ENCODE results near the gene HMX1. TPM values are rescaled to one million over a fixed set of nuclear protein-coding genes. Genes with fewer than 3 reads are reported as not detected.

Gene HMX1
- total RNA-seq, 2 experiments from 2014 or later = not detected

GRCh38 chr4:8893227-8893623, 21.6 kb upstream of the HMX1 start:
- Histone ChIP-seq H3K9me3 (ENCODE audit: control insufficient read depth in 1 of 2, insufficient read depth in 1 of 2, low read length in 2 of 2) (peaks cover 0 to 51% of the 10 kb centered on the region in 2 experiments), H3K4me3 (ENCODE audit: low read length) (no peak overlapping the region), H3K27me3 (ENCODE audit: control insufficient read depth in 1 of 2, insufficient read depth in 2 of 2, low read length in 2 of 2) (peaks cover 45 to 46% of the 10 kb centered on the region in 2 experiments), H3K36me3 (ENCODE audit: insufficient read depth, low read length) (no peaks in the 10 kb centered on the region), H3K4me1 (ENCODE audit: insufficient read depth, low read length) (no peaks in the 10 kb centered on the region), H3K27ac (ENCODE audit: low read depth in 1 of 2, low read length in 2 of 2) (no peak overlapping the region)
- TF ChIP-seq CTCF (IDR thresholded peaks at IDR 0.05) = no peak
- no peaks in the 10 kb centered on the region for H3K4me1 Mint-ChIP-seq (ENCODE audit: low read depth)
- no peaks in the 10 kb centered on the region for H3K9me3 Mint-ChIP-seq
- H3K4me3 Mint-ChIP-seq = no peak overlapping the region
- H3K27ac Mint-ChIP-seq = no peak overlapping the region
- ChIA-PET POLR2A (no interaction called here), CTCF (no interaction called here)
- H3K36me3 Mint-ChIP-seq (ENCODE audit: low read depth) = no peaks in the 10 kb centered on the region
- intact Hi-C loops (cut with DNase I, micrococcal nuclease) = no loop called here
- ATAC-seq (ENCODE audit: poor library complexity) = no peak
- peaks cover 32% of the 10 kb centered on the region for H3K27me3 Mint-ChIP-seq
- DNase-seq = no peak

DNA sequence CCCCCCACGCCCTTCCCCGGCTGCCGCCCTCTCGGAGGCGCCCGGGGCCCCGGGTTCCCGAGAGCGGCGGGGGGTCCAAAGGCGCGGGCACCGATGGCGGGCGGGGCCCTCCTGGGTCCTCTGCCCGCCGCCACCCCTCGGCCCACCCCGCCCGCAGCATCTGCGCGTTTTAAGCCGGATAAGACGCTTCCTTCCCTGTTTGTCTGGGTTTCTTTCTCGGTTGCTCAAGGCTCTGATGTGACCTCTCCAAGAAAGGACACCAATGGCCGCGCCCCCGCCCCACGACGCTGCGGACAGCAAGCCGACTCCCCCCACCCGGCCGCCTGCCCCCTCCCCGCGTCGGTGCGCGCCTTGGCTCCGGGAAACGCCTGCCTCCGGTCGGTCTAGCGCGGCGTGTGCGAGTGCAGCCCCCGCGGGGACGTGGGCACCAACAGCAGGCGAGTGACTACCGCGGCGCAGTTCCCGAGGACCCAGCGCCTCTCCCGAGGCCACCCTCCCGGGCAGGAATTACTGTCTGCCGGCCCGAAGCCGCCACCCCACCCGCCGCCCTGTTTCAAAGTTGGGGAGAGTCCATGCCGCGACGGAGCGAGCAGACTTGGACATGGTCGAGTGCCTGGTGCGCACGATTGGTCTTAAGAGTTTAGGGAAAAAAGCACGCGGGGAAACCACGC, 21.1 kb upstream of the HMX1 start:
- no peaks in the 10 kb centered on the region for H3K36me3 Mint-ChIP-seq (ENCODE audit: low read depth)
- ChIA-PET CTCF (no interaction called here), POLR2A (no interaction called here)
- no peaks in the 10 kb centered on the region for H3K4me1 Mint-ChIP-seq (ENCODE audit: low read depth)
- no peak overlapping the region for H3K4me3 Mint-ChIP-seq
- no peaks in the 10 kb centered on the region for H3K36me3 ChIP-seq (ENCODE audit: insufficient read depth, low read length)
- no peak overlapping the region for H3K4me3 ChIP-seq (ENCODE audit: low read length)
- no peak overlapping the region for H3K27ac ChIP-seq (ENCODE audit: low read depth in 1 of 2, low read length in 2 of 2)
- no peak for ATAC-seq (ENCODE audit: poor library complexity)
- no peak for DNase-seq
- H3K27ac Mint-ChIP-seq = no peak overlapping the region
- H3K9me3 ChIP-seq (ENCODE audit: control insufficient read depth in 1 of 2, insufficient read depth in 1 of 2, low read length in 2 of 2) = peaks cover 0 to 52% of the 10 kb centered on the region in 2 experiments
- no peaks in the 10 kb centered on the region for H3K9me3 Mint-ChIP-seq
- no peaks in the 10 kb centered on the region for H3K4me1 ChIP-seq (ENCODE audit: insufficient read depth, low read length)
- no peak for TF ChIP-seq CTCF (IDR thresholded peaks at IDR 0.05)
- H3K27me3 ChIP-seq (ENCODE audit: control insufficient read depth in 1 of 2, insufficient read depth in 2 of 2, low read length in 2 of 2) = peaks cover 49 to 50% of the 10 kb centered on the region in 2 experiments
- intact Hi-C loops (cut with DNase I, micrococcal nuclease) = no loop called here
- peaks cover 29% of the 10 kb centered on the region for H3K27me3 Mint-ChIP-seq

DNA sequence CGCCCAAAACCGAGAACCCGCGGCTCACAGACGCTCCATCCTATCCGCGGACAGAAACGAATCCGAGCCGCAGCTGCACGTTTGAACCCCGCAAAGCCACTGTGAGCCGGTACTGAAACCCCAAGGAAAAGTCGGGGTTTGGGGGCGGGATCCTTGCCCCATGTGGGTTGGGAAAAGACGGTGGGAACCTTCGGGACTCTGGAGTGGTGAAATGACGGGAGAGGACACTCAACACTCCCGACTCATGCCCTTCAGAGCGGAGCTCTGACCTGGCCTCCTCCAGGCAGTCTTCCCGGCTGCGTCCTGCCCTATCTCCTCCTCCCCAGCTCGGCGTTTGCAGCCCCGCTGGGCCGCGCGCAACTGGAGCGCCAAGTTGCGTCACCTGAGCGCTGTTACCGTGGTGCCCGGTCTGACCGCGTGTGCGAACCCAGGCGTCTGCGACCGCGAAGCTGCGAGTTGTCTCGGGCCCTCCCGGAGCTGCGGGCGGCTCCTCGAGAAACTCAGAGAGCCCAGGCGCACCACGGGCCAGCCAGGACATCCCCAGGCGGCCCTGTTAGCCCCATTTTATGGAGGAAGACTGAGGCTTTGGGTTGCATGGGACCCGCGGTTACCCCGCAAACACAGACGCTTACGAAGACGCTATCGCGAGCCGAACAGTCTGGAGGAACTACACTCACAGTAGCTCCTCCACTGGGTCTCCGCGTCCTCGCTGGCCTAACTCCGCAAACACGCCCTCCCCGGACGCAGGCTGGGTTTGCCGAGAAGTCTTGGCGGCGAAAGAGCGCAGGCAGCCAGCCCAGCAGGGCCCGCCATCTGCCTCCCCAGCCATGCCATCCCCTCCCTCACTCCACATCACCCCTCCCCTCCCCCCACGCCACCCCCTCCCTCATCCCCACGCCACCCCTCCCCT, 20.3 kb upstream of the HMX1 start:
- POLR2A ChIA-PET = no interaction called here
- Mint-ChIP-seq H3K4me1 (ENCODE audit: low read depth) (no peaks in the 10 kb centered on the region), H3K27ac (no peak overlapping the region), H3K4me3 (no peak overlapping the region), H3K27me3 (peaks cover 33% of the 10 kb centered on the region), H3K36me3 (ENCODE audit: low read depth) (no peaks in the 10 kb centered on the region), H3K9me3 (no peaks in the 10 kb centered on the region)
- DNase-seq = no peak
- Histone ChIP-seq H3K4me1 (ENCODE audit: insufficient read depth, low read length) (no peaks in the 10 kb centered on the region), H3K9me3 (ENCODE audit: control insufficient read depth in 1 of 2, insufficient read depth in 1 of 2, low read length in 2 of 2) (peaks cover 4 to 58% of the 10 kb centered on the region in 2 experiments), H3K4me3 (ENCODE audit: low read length) (no peak overlapping the region), H3K27ac (ENCODE audit: low read depth in 1 of 2, low read length in 2 of 2) (no peak overlapping the region), H3K27me3 (ENCODE audit: control insufficient read depth in 1 of 2, insufficient read depth in 2 of 2, low read length in 2 of 2) (peaks cover 52 to 55% of the 10 kb centered on the region in 2 experiments), H3K36me3 (ENCODE audit: insufficient read depth, low read length) (no peaks in the 10 kb centered on the region)
- intact Hi-C loops (cut with DNase I, micrococcal nuclease) = no loop called here
- CTCF ChIA-PET = no interaction called here
- no peak for TF ChIP-seq CTCF (IDR thresholded peaks at IDR 0.05)
- ATAC-seq (ENCODE audit: poor library complexity) = no peak
